IPS-18a (cell line): ENCODE measurements around the gene KCTD14.

ENCODE experiments used
- H3K27ac ChIP-seq: one replicate; pipeline ENCODE4 v1.5.1; 2013; ENCODE audit warnings: low read length
- H3K27me3 ChIP-seq: one replicate; pipeline ENCODE4 v1.6.1; 2013; ENCODE audit warnings: mild to moderate bottlenecking, low read length; ENCODE audit not compliant: control insufficient read depth, insufficient read depth
- H3K36me3 ChIP-seq: one replicate; pipeline ENCODE4 v1.6.1; 2013; ENCODE audit warnings: low read depth, low read length; ENCODE audit not compliant: control insufficient read depth
- H3K4me1 ChIP-seq: one replicate; pipeline ENCODE4 v1.6.1; 2013; ENCODE audit warnings: low read depth, low read length; ENCODE audit not compliant: control insufficient read depth
- H3K4me3 ChIP-seq: one replicate; pipeline ENCODE4 v1.5.1; 2013; ENCODE audit warnings: low read length
- H3K9ac ChIP-seq: one replicate; pipeline ENCODE4 v1.6.1; 2013; ENCODE audit warnings: mild to moderate bottlenecking, low read length, moderate library complexity
- H3K9me3 ChIP-seq: one replicate; pipeline ENCODE4 v1.6.1; 2013; ENCODE audit warnings: low read depth, low read length; ENCODE audit not compliant: control insufficient read depth

The KCTD14 gene, protein sequence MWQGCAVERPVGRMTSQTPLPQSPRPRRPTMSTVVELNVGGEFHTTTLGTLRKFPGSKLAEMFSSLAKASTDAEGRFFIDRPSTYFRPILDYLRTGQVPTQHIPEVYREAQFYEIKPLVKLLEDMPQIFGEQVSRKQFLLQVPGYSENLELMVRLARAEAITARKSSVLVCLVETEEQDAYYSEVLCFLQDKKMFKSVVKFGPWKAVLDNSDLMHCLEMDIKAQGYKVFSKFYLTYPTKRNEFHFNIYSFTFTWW

DNA sequence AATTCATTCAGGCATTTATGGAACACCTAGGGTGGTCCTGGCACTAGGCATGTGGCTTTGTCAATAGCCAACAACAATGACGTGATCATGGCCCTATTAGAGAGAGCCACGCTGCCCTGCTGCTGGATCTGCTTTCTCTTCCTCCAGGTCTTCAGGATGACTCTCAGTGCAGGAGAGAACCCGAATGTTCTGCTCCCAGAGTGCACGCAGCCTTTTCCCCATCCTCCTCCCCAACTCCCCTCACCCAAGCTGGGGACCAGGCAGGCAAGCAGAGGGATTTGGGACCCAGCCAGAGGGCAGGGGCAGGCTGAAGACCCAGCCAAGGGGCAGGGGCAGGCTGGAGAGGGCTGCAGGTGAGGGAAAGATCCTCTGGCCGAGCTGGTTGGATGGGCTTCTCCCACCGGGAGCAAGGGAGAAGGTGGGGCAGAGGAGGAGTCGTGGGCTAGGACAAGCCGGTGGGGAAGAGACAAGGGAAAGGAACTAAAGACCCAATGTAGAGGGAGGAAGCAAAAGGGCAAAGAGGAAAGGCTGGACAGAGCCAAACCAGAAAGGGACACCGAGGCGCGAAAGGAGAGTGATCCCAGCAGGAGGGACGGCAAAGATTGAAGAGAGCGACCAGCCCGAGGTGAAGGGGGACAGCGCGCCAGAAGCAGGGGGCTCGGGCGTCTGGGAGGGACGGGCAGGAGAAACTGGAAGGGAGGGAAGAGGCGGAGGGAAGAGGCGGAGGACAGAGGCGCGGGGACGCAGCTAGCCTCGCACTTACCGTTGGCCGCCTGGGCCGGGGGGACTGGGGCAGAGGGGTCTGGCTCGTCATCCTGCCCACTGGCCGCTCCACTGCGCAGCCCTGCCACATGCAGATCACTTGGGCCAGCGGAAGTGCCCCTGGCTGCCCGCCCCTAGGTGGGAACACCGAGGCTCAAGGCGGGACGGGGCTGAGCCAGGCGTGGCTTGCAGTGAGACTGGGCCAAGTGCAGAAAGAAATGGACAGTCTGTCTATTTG, at the start of gene KCTD14:
Gene KCTD14 (minus strand): TSS at position 880 of the 1,000 bp plus-strand sequence. CDS start 27 bp downstream, at position 853.
- no peaks in the 10 kb centered on the region for H3K36me3 ChIP-seq
- H3K4me3 ChIP-seq, result peak within 1 kb of the TSS; percentile 66
- peak within 1 kb of the TSS; percentile 35 for H3K9ac ChIP-seq
- no peaks in the 10 kb centered on the region for H3K9me3 ChIP-seq
- H3K4me1 ChIP-seq, result peaks cover 6% of the 10 kb centered on the region
- no peaks in the 10 kb centered on the region for H3K27me3 ChIP-seq
- no peak within 1 kb of the TSS for H3K27ac ChIP-seq

DNA sequence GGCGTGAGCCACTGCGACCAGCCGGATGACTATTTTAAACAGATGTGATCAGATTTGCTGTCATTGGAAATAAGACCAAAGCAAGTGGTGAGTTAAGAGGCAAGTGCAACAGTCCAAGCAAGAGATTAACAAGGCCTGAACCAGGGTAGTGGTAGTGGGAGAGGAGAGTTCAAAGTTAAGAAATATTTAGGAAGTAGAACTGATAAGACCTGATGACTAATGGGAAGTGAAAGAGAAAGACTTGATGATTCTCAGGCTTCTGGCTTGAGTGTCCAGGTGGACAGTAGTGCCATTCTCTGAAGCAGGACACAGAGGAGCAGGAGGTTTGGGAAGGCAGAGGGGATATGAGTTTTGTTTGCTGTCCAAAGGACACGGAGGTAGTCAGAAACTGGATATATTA, 49.4 kb upstream of the KCTD14 start:
- no peaks in the 10 kb centered on the region for H3K4me1 ChIP-seq
- no peaks in the 10 kb centered on the region for H3K9me3 ChIP-seq
- H3K27me3 ChIP-seq, result no peaks in the 10 kb centered on the region
- no peak overlapping the region for H3K9ac ChIP-seq
- no peak overlapping the region for H3K27ac ChIP-seq
- peaks cover 28% of the 10 kb centered on the region for H3K36me3 ChIP-seq
- H3K4me3 ChIP-seq, result no peak overlapping the region

- Histone ChIP-seq H3K27ac (no peak overlapping the region), H3K4me3 (no peak overlapping the region), H3K9ac (no peak overlapping the region), H3K4me1 (no peaks in the 10 kb centered on the region), H3K27me3 (no peaks in the 10 kb centered on the region), H3K36me3 (peaks cover 28% of the 10 kb centered on the region), H3K9me3 (no peaks in the 10 kb centered on the region)
Observed at GRCh38 chr11:78071717-78072116, 48.6 kb upstream of the KCTD14 start.

DNA sequence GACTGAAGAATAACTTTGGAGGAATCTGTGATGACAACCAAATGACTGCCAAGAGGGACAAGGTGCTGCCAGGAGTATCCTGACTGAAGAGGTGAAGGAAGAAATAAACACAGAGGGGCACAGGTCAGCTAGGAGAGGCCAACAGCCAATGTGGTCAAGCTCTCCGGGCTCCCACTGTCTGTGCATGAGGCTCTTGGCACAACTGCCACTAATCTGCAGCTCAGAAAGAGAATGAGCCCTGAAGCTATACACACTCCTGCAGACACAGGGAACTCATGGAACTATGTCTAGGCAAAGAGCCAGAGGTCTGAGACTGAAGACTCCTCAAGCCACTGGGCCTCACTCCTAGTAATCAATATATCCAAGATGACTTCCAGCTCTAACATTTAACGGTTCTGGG, 47.5 kb upstream of the KCTD14 start:
- H3K9ac ChIP-seq, result no peak overlapping the region
- peaks cover 28% of the 10 kb centered on the region for H3K36me3 ChIP-seq
- no peaks in the 10 kb centered on the region for H3K4me1 ChIP-seq
- no peaks in the 10 kb centered on the region for H3K27me3 ChIP-seq
- H3K27ac ChIP-seq, result no peak overlapping the region
- no peak overlapping the region for H3K4me3 ChIP-seq
- no peaks in the 10 kb centered on the region for H3K9me3 ChIP-seq

DNA sequence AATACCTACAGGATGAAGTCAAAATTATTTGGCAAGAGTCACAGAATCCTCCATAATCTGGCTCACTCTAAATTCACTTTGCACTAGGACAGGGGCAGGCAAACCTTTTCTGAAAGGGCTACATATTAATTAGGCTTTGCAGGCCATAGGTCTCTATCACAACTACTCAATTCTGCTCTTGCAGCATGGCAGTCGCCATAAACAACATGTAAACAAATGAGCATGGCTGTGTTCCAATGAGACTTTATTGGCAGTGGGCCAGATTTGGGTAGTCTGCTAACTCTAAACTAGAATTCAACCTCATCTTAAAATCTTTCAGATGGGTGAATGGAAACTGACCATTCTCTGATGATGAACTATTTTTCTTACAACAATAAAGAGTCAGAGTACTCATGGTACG, 46.4 kb upstream of the KCTD14 start:
- peaks cover 28% of the 10 kb centered on the region for H3K36me3 ChIP-seq

GRCh38 chr11:78067704-78068103, 44.6 kb upstream of the KCTD14 start:
- H3K27ac ChIP-seq, result no peak overlapping the region
- H3K9ac ChIP-seq, result no peak overlapping the region
- no peaks in the 10 kb centered on the region for H3K27me3 ChIP-seq
- no peaks in the 10 kb centered on the region for H3K4me1 ChIP-seq
- H3K9me3 ChIP-seq, result no peaks in the 10 kb centered on the region
- H3K36me3 ChIP-seq, result peaks cover 28% of the 10 kb centered on the region
- no peak overlapping the region for H3K4me3 ChIP-seq

More for the DNA sequence above, 46.4 kb upstream of the KCTD14 start:
- Histone ChIP-seq H3K4me3 (no peak overlapping the region), H3K27ac (no peak overlapping the region), H3K27me3 (no peaks in the 10 kb centered on the region), H3K9me3 (no peaks in the 10 kb centered on the region), H3K4me1 (no peaks in the 10 kb centered on the region), H3K9ac (no peak overlapping the region)

- Histone ChIP-seq H3K4me1 (no peaks in the 10 kb centered on the region), H3K9ac (no peak overlapping the region), H3K36me3 (peaks cover 21% of the 10 kb centered on the region), H3K4me3 (no peak overlapping the region), H3K27ac (no peak overlapping the region), H3K27me3 (no peaks in the 10 kb centered on the region), H3K9me3 (no peaks in the 10 kb centered on the region)
Observed at GRCh38 chr11:78066471-78066870, 43.4 kb upstream of the KCTD14 start.

GRCh38 chr11:78065203-78065602, 42.1 kb upstream of the KCTD14 start:
- Histone ChIP-seq H3K4me1 (no peaks in the 10 kb centered on the region), H3K9ac (no peak overlapping the region), H3K27me3 (no peaks in the 10 kb centered on the region), H3K9me3 (no peaks in the 10 kb centered on the region), H3K36me3 (peaks cover 10% of the 10 kb centered on the region), H3K27ac (no peak overlapping the region), H3K4me3 (no peak overlapping the region)

DNA sequence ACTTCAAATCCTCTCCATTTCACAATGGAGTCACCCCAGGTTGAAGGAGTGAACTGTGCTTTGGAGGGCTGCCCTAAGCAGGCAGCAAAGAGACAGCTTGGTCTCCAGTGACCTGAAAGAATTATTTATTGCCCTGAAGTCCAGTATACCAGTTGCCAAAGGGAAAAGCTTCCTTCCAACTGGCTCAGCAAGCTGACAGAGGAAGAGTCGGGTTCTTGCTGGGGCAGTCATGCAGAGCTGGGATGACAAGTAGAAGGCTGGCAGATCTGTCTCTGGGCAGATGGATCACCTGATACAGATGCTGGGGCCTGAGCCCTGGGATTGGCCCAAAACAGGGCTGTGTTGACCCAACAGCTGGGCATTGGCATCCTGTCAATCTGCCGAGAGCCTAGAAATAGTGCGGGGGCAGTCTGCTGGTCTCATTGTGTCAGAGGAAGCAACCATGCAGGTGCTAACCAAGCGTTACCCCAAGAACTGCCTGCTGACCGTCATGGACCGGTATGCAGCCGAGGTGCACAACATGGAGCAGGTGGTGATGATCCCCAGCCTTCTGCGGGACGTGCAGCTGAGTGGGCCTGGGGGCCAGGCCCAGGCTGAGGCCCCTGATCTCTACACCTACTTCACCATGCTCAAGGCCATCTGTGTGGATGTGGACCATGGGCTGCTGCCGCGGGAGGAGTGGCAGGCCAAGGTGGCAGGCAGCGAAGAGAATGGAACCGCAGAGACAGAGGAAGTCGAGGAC, 40.5 kb upstream of the KCTD14 start, which contains the start of gene THRSP:
Gene THRSP (plus strand): TSS at position 422 of the 742 bp plus-strand sequence. CDS start 21 bp downstream, at position 443.
- Histone ChIP-seq H3K4me3 (no peak within 1 kb of the TSS), H3K9me3 (no peaks in the 10 kb centered on the region), H3K4me1 (no peaks in the 10 kb centered on the region), H3K9ac (no peak within 1 kb of the TSS), H3K27me3 (no peaks in the 10 kb centered on the region), H3K27ac (no peak within 1 kb of the TSS), H3K36me3 (no peaks in the 10 kb centered on the region)

- no peaks in the 10 kb centered on the region for H3K27me3 ChIP-seq
- H3K4me3 ChIP-seq, result no peak overlapping the region
- no peak overlapping the region for H3K9ac ChIP-seq
- no peaks in the 10 kb centered on the region for H3K9me3 ChIP-seq
- no peaks in the 10 kb centered on the region for H3K4me1 ChIP-seq
- H3K27ac ChIP-seq, result no peak overlapping the region
- H3K36me3 ChIP-seq, result no peaks in the 10 kb centered on the region
Observed at GRCh38 chr11:78062671-78063070, 39.6 kb upstream of the KCTD14 start.

DNA sequence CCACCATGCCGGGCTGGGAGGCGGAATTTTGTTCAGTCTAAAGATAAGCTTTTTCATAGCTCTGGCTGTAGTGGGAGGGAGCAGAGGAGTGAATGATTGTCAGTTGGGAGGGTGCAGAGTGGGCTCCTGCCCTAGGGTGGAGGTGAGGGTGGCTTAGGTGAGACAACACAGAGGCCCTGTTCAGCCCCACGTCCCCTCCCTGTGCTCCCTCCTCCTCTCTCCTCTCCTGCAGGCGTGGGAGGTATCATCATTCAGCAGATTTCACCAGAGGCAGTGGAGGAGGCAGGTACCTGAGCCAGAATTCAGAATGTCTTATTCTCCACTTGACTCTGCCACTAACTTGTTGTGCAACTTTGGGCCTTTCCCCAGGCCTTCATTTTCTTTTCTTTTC, 38.8 kb upstream of the KCTD14 start:
- no peaks in the 10 kb centered on the region for H3K36me3 ChIP-seq
- H3K27ac ChIP-seq, result no peak overlapping the region
- H3K9ac ChIP-seq, result no peak overlapping the region
- H3K4me1 ChIP-seq, result no peaks in the 10 kb centered on the region
- H3K27me3 ChIP-seq, result no peaks in the 10 kb centered on the region
- H3K9me3 ChIP-seq, result no peaks in the 10 kb centered on the region
- H3K4me3 ChIP-seq, result no peak overlapping the region
